Measurements from ENCODE around the gene OTOG.

Gene OTOG

GRCh38 chr11:17547051-17547577 is at the start of gene OTOG:
Gene OTOG, plus strand, starts transcription at chr11:17547259. Its CDS starts 114 bp downstream, at chr11:17547373.
- TF ChIP-seq ZNF274 (IDR thresholded peaks at IDR 0.05; ENCODE audit: low read depth, low read length): no peak
- no peak within 1 kb of the TSS for H3K4me3 ChIP-seq (ENCODE audit: low read length)

GRCh38 chr11:17498058-17498457 is 49.0 kb upstream of the OTOG start:
- no peak overlapping the region for H3K4me3 ChIP-seq (ENCODE audit: low read length)
- no peak for TF ChIP-seq ZNF274 (IDR thresholded peaks at IDR 0.05; ENCODE audit: low read depth, low read length)

- no peak overlapping the region for H3K4me3 ChIP-seq (ENCODE audit: low read length)
- no peak for TF ChIP-seq ZNF274 (IDR thresholded peaks at IDR 0.05; ENCODE audit: low read depth, low read length)
Observed at GRCh38 chr11:17498475-17498874, 48.6 kb upstream of the OTOG start.

GRCh38 chr11:17500673-17501072 is 46.4 kb upstream of the OTOG start:
- no peak overlapping the region for H3K4me3 ChIP-seq (ENCODE audit: low read length)
- TF ChIP-seq ZNF274 (IDR thresholded peaks at IDR 0.05; ENCODE audit: low read depth, low read length): no peak

- no peak for TF ChIP-seq ZNF274 (IDR thresholded peaks at IDR 0.05; ENCODE audit: low read depth, low read length)
- no peak overlapping the region for H3K4me3 ChIP-seq (ENCODE audit: low read length)
Observed at GRCh38 chr11:17502630-17503029, 44.4 kb upstream of the OTOG start.

GRCh38 chr11:17504330-17505107 is 42.5 kb upstream of the OTOG start:
- TF ChIP-seq ZNF274 (IDR thresholded peaks at IDR 0.05; ENCODE audit: low read depth, low read length): no peak
- no peak overlapping the region for H3K4me3 ChIP-seq (ENCODE audit: low read length)

- H3K4me3 ChIP-seq (ENCODE audit: low read length): no peak overlapping the region
- no peak for TF ChIP-seq ZNF274 (IDR thresholded peaks at IDR 0.05; ENCODE audit: low read depth, low read length)
Observed at GRCh38 chr11:17505146-17505545, 41.9 kb upstream of the OTOG start.

GRCh38 chr11:17506314-17506713 is 40.7 kb upstream of the OTOG start:
- TF ChIP-seq ZNF274 (IDR thresholded peaks at IDR 0.05; ENCODE audit: low read depth, low read length): no peak
- H3K4me3 ChIP-seq (ENCODE audit: low read length): no peak overlapping the region

GRCh38 chr11:17506942-17507341 is 40.1 kb upstream of the OTOG start:
- no peak overlapping the region for H3K4me3 ChIP-seq (ENCODE audit: low read length)
- TF ChIP-seq ZNF274 (IDR thresholded peaks at IDR 0.05; ENCODE audit: low read depth, low read length): no peak

GRCh38 chr11:17507773-17508172 is 39.3 kb upstream of the OTOG start:
- no peak overlapping the region for H3K4me3 ChIP-seq (ENCODE audit: low read length)
- TF ChIP-seq ZNF274 (IDR thresholded peaks at IDR 0.05; ENCODE audit: low read depth, low read length): no peak

- no peak overlapping the region for H3K4me3 ChIP-seq (ENCODE audit: low read length)
- TF ChIP-seq ZNF274 (IDR thresholded peaks at IDR 0.05; ENCODE audit: low read depth, low read length): no peak
Observed at GRCh38 chr11:17508306-17508705, 38.8 kb upstream of the OTOG start.

- H3K4me3 ChIP-seq (ENCODE audit: low read length): no peak overlapping the region
- TF ChIP-seq ZNF274 (IDR thresholded peaks at IDR 0.05; ENCODE audit: low read depth, low read length): no peak
Observed at GRCh38 chr11:17508791-17509190, 38.3 kb upstream of the OTOG start.

- no peak for TF ChIP-seq ZNF274 (IDR thresholded peaks at IDR 0.05; ENCODE audit: low read depth, low read length)
Observed at GRCh38 chr11:17510507-17511206, 36.4 kb upstream of the OTOG start.

GRCh38 chr11:17511571-17511970 is 35.5 kb upstream of the OTOG start:
- H3K4me3 ChIP-seq (ENCODE audit: low read length): no peak overlapping the region
- no peak for TF ChIP-seq ZNF274 (IDR thresholded peaks at IDR 0.05; ENCODE audit: low read depth, low read length)

More at GRCh38 chr11:17510507-17511206, 36.4 kb upstream of the OTOG start:
- H3K4me3 ChIP-seq (ENCODE audit: low read length): no peak overlapping the region

- no peak overlapping the region for H3K4me3 ChIP-seq (ENCODE audit: low read length)
- no peak for TF ChIP-seq ZNF274 (IDR thresholded peaks at IDR 0.05; ENCODE audit: low read depth, low read length)
Observed at GRCh38 chr11:17512101-17512500, 35.0 kb upstream of the OTOG start.

All from GM08714 (cell line).